SU-DHL-6 (cell line): Measurements from ENCODE around the gene CSPG4.
"Not testable (repeated sequence)": the region's sequence is repeated elsewhere in the genome, so short reads cannot be mapped to it uniquely, and the experiment has no call there.

Experiments used
- H2AFZ ChIP-seq: fragments of 200-600 bp; sonication (generic); 2 replicates; pipeline ENCODE4 v1.6.1; 2014; ENCODE audit warnings: low read depth, mild to moderate bottlenecking, moderate library complexity, mixed read lengths, antibody characterized with exemption, low read length; ENCODE audit not compliant: severe bottlenecking
- H3F3A ChIP-seq: fragments of 200-600 bp; shearing (Covaris generic); 2 replicates; pipeline ENCODE4 v1.6.0; 2016; ENCODE audit warnings: antibody characterized with exemption, mild to moderate bottlenecking; ENCODE audit not compliant: insufficient read depth
- H3K27ac ChIP-seq: fragments of 200-600 bp; sonication (generic); 2 replicates; pipeline ENCODE4 v1.5.1; 2016; ENCODE audit warnings: low read depth, mild to moderate bottlenecking, low read length, moderate library complexity, mixed read lengths
- H3K27me3 ChIP-seq: fragments of 200-600 bp; sonication (generic), shearing (Covaris generic); 2 replicates; pipeline ENCODE4 v1.6.0; 2014; ENCODE audit warnings: mild to moderate bottlenecking, low read length
- H3K36me3 ChIP-seq: fragments of 200-600 bp; sonication (generic); 2 replicates; pipeline ENCODE4 v1.6.1; 2014; ENCODE audit warnings: mild to moderate bottlenecking, low read length, mixed read lengths
- H3K4me2 ChIP-seq: fragments of 300-600, 200-600 bp; shearing (Covaris generic), sonication (generic); 2 replicates; pipeline ENCODE4 v1.6.0; 2014; ENCODE audit warnings: low read length, low read depth, mild to moderate bottlenecking; ENCODE audit not compliant: poor library complexity, severe bottlenecking
- H3K4me3 ChIP-seq: fragments of 200-600 bp; sonication (generic); 2 replicates; pipeline ENCODE4 v1.5.1; 2014; ENCODE audit warnings: antibody characterized with exemption, low read length, mild to moderate bottlenecking, mixed read lengths; ENCODE audit not compliant: insufficient read depth, poor library complexity, severe bottlenecking
- H3K79me2 ChIP-seq: fragments of 200-600 bp; sonication (generic); 2 replicates; pipeline ENCODE4 v1.6.1; 2014; ENCODE audit warnings: mild to moderate bottlenecking, low read length, moderate library complexity; ENCODE audit not compliant: insufficient read depth
- H3K9ac ChIP-seq: fragments of 200-600 bp; sonication (generic); 2 replicates; pipeline ENCODE4 v1.7.0; 2014; ENCODE audit warnings: mild to moderate bottlenecking, low read length
- H3K9me2 ChIP-seq: fragments of 200-600 bp; sonication (generic); replicated peaks from 2 replicates; pipeline ENCODE4 v1.6.1; 2014; ENCODE audit warnings: low read length; ENCODE audit not compliant: insufficient read depth
- H3K9me3 ChIP-seq: fragments of 200-600 bp; sonication (generic); 2 replicates; pipeline ENCODE4 v1.6.1; 2014; ENCODE audit warnings: low read length, mixed read lengths; ENCODE audit not compliant: insufficient read depth
- H4K20me1 ChIP-seq: fragments of 200-600 bp; sonication (generic); 2 replicates; pipeline ENCODE4 v1.6.1; 2014; ENCODE audit warnings: low read depth, mild to moderate bottlenecking, antibody characterized with exemption, low read length, moderate library complexity, mixed read lengths
- CTCF ChIP-seq: fragments of 200-600 bp; sonication (generic); IDR thresholded peaks from one replicate; pipeline ENCODE4 v1.5.1; 2017; ENCODE audit warnings: antibody characterized with exemption, mild to moderate bottlenecking, low read length, moderate library complexity; ENCODE audit not compliant: insufficient read depth, poor library complexity, severe bottlenecking
- EZH2phosphoT487 ChIP-seq: fragments of 200-600 bp; sonication (generic), shearing (Covaris generic); conservative IDR thresholded peaks from 2 replicates; pipeline ENCODE4 v1.6.1; 2018; ENCODE audit warnings: mild to moderate bottlenecking, antibody characterized with exemption, low read length, moderate library complexity, mixed read lengths

Gene CSPG4

GRCh38 chr15:75699517-75699916 lies 13.1 kb downstream of the CSPG4 start:
- H3K9me3 ChIP-seq, H3K4me2 ChIP-seq, H2AFZ ChIP-seq, H3K27ac ChIP-seq, H3K36me3 ChIP-seq, H3K27me3 ChIP-seq, H3K79me2 ChIP-seq, H4K20me1 ChIP-seq, H3K9ac ChIP-seq, H3K4me3 ChIP-seq, H3F3A ChIP-seq, H3K9me2 ChIP-seq: not testable (repeated sequence)

GRCh38 chr15:75697974-75698747 lies 14.5 kb downstream of the CSPG4 start:
- H3K27ac ChIP-seq, H3K4me2 ChIP-seq: not testable (repeated sequence)

GRCh38 chr15:75697523-75697922 lies 15.1 kb downstream of the CSPG4 start:
- Histone ChIP-seq H3K9ac (no peak overlapping the region), H3K9me3 (no peaks in the 10 kb centered on the region), H2AFZ (no peak overlapping the region), H3K4me3 (no peak overlapping the region), H3K27ac (no peak overlapping the region), H3K36me3 (no peaks in the 10 kb centered on the region), H4K20me1 (no peaks in the 10 kb centered on the region), H3K79me2 (no peaks in the 10 kb centered on the region), H3F3A (no peaks in the 10 kb centered on the region), H3K27me3 (no peaks in the 10 kb centered on the region), H3K9me2 (no peaks in the 10 kb centered on the region), H3K4me2 (no peak overlapping the region)
- no peak for TF ChIP-seq EZH2phosphoT487
- no peak for TF ChIP-seq CTCF

More at GRCh38 chr15:75697974-75698747, 14.5 kb downstream of the CSPG4 start:
- not testable (repeated sequence) for H3F3A ChIP-seq, H3K36me3 ChIP-seq, H3K9me2 ChIP-seq, H3K27me3 ChIP-seq, H3K9me3 ChIP-seq, H3K9ac ChIP-seq, H4K20me1 ChIP-seq, H3K4me3 ChIP-seq, H2AFZ ChIP-seq, H3K79me2 ChIP-seq

GRCh38 chr15:75696854-75697259 lies 15.8 kb downstream of the CSPG4 start:
- Histone ChIP-seq H3K4me3 (no peak overlapping the region), H3K4me2 (no peak overlapping the region), H3K9me2 (no peaks in the 10 kb centered on the region), H3K9me3 (no peaks in the 10 kb centered on the region), H3K9ac (no peak overlapping the region), H3K27me3 (no peaks in the 10 kb centered on the region), H4K20me1 (no peaks in the 10 kb centered on the region), H3K36me3 (no peaks in the 10 kb centered on the region), H3F3A (no peaks in the 10 kb centered on the region), H3K79me2 (no peaks in the 10 kb centered on the region), H3K27ac (no peak overlapping the region), H2AFZ (no peak overlapping the region)
- TF ChIP-seq CTCF: no peak
- TF ChIP-seq EZH2phosphoT487: no peak
